ENCODE data around the gene DCT. TPM values are rescaled to one million over a fixed set of nuclear protein-coding genes. Genes with fewer than 3 reads are reported as not detected.

Gene DCT
- total RNA-seq, 3 donors from 2014 or later, result 0.64 to 2.2 (median 0.66) TPM

DNA sequence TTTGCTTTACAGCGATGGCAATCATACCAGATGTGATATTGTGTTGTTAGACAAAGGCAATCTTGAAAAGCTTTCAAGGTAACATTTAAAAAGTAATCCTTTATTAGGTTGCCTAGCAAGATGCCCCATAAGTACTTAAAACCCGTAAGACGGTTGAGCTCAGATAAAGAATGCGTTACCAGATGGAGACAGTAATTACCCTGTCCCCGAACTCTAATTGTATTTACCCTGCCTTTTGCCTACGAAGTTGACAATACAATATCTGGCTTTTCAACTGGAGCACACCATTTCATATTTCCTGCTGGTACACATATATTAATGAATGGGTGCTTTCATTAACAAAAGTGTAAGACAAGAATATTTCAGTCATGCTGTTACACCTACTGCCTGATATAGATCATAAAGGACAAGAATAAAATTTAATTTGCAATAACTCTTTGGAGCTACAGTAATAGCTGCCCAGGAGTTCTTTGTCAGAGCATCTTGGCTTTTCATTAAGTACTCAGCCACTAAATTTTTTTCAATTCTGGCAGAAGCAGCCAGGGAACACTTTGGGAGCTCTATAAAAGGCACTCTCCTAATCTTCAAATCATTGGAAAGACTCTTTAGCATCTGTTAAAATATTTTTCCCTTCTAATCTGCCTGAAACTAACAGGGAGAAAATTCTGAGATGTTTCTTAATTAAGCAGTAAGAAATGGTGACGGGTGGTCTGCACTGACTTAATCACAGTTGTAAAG lies 63.8 kb downstream of the DCT start:
- Histone ChIP-seq H3K9me3 (peaks cover 0 to 6% of the 10 kb centered on the region in 2 donors), H3K4me3 (no peak overlapping the region), H3K36me3 (no peaks in the 10 kb centered on the region), H3K27me3 (peaks cover 0 to 14% of the 10 kb centered on the region in 2 donors), H3K4me1 (no peaks in the 10 kb centered on the region), H3K27ac (no peak overlapping the region)
- intact Hi-C loops (cut with DNase I; ENCODE audit: low total_unique reads), result no loop called here
- DNase-seq (ENCODE audit: low spot score in 2 of 2), result no peak
- TF ChIP-seq POLR2AphosphoS5 (IDR thresholded peaks at IDR 0.05) (no peak), POLR2A (IDR thresholded peaks at IDR 0.05) (no peak)
- TF ChIP-seq, protein P1, sequence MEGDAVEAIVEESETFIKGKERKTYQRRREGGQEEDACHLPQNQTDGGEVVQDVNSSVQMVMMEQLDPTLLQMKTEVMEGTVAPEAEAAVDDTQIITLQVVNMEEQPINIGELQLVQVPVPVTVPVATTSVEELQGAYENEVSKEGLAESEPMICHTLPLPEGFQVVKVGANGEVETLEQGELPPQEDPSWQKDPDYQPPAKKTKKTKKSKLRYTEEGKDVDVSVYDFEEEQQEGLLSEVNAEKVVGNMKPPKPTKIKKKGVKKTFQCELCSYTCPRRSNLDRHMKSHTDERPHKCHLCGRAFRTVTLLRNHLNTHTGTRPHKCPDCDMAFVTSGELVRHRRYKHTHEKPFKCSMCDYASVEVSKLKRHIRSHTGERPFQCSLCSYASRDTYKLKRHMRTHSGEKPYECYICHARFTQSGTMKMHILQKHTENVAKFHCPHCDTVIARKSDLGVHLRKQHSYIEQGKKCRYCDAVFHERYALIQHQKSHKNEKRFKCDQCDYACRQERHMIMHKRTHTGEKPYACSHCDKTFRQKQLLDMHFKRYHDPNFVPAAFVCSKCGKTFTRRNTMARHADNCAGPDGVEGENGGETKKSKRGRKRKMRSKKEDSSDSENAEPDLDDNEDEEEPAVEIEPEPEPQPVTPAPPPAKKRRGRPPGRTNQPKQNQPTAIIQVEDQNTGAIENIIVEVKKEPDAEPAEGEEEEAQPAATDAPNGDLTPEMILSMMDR (IDR thresholded peaks at IDR 0.05), result no peak

DNA sequence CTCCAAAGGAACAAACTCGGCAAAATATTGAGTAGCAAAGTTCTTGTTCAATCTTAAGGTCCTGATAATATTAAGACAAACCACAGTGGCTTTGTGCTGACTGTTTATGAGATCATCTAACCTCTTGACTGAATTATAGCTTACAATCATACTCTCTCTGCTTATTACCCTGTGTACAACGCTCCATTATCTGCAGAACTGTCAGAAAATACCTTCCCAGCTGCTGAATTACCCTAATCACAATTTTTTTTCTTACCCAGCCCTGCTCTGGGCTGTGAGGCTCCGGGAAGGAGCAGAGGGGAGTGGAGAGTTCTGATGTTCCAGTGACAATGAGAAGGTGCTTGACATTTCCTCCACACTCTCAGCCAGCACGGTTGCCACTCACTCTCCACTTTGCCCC lies 64.8 kb downstream of the DCT start:
- Histone ChIP-seq H3K4me1 (no peaks in the 10 kb centered on the region), H3K9me3 (peaks cover 0 to 6% of the 10 kb centered on the region in 2 donors), H3K27me3 (peaks cover 0 to 14% of the 10 kb centered on the region in 2 donors), H3K36me3 (no peaks in the 10 kb centered on the region), H3K27ac (no peak overlapping the region), H3K4me3 (no peak overlapping the region)
- intact Hi-C loops (cut with DNase I; ENCODE audit: low total_unique reads), result no loop called here
- no peak for TF ChIP-seq POLR2AphosphoS5 (IDR thresholded peaks at IDR 0.05)
- no peak for DNase-seq (ENCODE audit: low spot score in 2 of 2)

DNA sequence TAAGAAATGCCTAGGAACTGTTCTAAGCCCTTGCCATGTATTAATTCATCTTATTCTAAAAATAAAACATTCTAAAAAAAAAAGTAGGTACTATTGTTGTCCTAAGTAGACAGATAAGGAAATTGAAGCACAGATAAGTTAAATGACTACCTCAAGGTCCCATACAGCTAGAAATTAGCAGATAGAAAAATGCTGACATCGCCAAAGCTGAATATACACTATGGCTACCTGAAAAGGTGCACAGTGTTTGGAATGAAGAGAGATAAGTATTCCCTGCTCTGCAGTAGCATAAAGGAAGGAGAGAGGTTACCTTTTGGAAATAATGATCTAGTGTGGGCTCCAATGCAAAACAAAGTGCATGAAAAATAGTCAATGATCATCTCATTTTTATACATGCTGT lies 65.3 kb downstream of the DCT start:
- no peak overlapping the region for H3K27ac ChIP-seq
- H3K36me3 ChIP-seq, result no peaks in the 10 kb centered on the region
- no peaks in the 10 kb centered on the region for H3K4me1 ChIP-seq
- no peak for TF ChIP-seq POLR2A (IDR thresholded peaks at IDR 0.05)
- TF ChIP-seq, protein P1 (IDR thresholded peaks at IDR 0.05), result no peak
- peaks cover 0 to 6% of the 10 kb centered on the region in 2 donors for H3K9me3 ChIP-seq
- intact Hi-C loops (cut with DNase I; ENCODE audit: low total_unique reads), result no loop called here
- H3K27me3 ChIP-seq, result peaks cover 0 to 14% of the 10 kb centered on the region in 2 donors
- no peak overlapping the region for H3K4me3 ChIP-seq
- no peak for DNase-seq (ENCODE audit: low spot score in 2 of 2)

DNA sequence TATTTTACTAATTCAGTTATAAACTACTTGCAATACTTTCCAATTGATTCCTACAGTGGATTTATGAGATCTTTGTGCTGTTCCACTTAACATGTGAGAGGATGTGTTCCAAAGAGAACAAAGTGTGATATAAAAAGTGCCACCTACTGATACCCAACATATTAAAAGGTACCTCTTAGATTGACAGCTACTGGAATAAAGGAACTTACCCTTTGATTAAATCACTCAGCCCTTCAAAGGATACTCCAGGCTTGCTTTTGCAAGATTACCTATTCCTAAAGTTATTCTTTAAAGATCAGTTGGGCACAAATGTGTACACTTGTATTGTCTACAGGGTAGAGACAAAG lies 65.9 kb downstream of the DCT start:
- H3K36me3 ChIP-seq, result no peaks in the 10 kb centered on the region
- intact Hi-C loops (cut with DNase I; ENCODE audit: low total_unique reads), result no loop called here
- H3K4me1 ChIP-seq, result no peaks in the 10 kb centered on the region
- DNase-seq (ENCODE audit: low spot score in 2 of 2), result no peak
- H3K9me3 ChIP-seq, result peaks cover 0 to 6% of the 10 kb centered on the region in 2 donors
- TF ChIP-seq POLR2A (IDR thresholded peaks at IDR 0.05) (no peak), POLR2AphosphoS5 (IDR thresholded peaks at IDR 0.05) (no peak)
- TF ChIP-seq, protein P1 (IDR thresholded peaks at IDR 0.05), result no peak
- H3K27ac ChIP-seq, result no peak overlapping the region
- peaks cover 0 to 14% of the 10 kb centered on the region in 2 donors for H3K27me3 ChIP-seq
- H3K4me3 ChIP-seq, result no peak overlapping the region

DNA sequence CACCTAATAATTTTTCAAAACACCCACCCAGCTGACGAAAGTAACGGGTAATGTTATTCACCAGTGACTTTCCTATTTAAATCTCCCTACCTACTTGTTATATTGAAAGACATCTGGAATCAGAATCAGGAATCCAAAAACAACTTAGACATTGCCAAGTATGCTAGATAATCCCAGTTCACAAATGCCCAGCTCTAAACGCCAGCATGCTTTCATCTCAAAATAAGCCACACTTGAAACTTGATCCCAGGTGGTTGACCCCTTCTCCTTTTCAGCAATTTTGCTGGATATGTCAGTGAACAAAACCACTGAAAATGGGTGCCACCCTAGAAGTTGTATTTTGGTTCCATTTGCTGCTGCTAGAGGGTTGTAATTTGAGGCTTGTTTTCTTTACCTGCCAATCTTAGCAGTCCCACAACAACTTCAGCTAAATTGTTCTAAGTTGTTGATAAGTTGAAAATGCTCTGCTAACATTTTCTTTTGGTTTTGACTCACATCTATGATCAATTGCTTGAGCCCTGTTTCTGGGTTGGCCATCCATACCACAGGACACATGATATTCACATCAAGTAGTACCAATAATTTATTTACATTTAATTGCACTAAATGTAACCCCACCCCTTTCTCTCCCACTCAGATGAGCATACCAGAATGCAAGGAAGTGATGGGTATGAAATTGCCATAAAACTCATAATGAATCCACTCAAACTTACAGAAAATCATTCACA lies 66.4 kb downstream of the DCT start:
- intact Hi-C loops (cut with DNase I; ENCODE audit: low total_unique reads), result no loop called here
- TF ChIP-seq POLR2AphosphoS5 (IDR thresholded peaks at IDR 0.05), result no peak
- TF ChIP-seq POLR2A (IDR thresholded peaks at IDR 0.05), result no peak
- TF ChIP-seq, protein P1 (IDR thresholded peaks at IDR 0.05), result no peak
- DNase-seq (ENCODE audit: low spot score in 2 of 2), result no peak
- Histone ChIP-seq H3K27me3 (peaks cover 0 to 14% of the 10 kb centered on the region in 2 donors), H3K9me3 (peaks cover 0 to 6% of the 10 kb centered on the region in 2 donors), H3K27ac (no peak overlapping the region), H3K36me3 (no peaks in the 10 kb centered on the region), H3K4me3 (no peak overlapping the region), H3K4me1 (no peaks in the 10 kb centered on the region)

Data from breast epithelium (tissue), 4 donors.